M059J (cell line): ENCODE data around the gene CORO7. TPM values are rescaled to one million over a fixed set of nuclear protein-coding genes. Genes with fewer than 3 reads are reported as not detected.

Source experiments
- DNase-seq: peaks from one replicate; pipeline ENCODE4 v3.0.0-alpha.2; 2012; ENCODE audit warnings: low read depth
- total RNA-seq: library from RNA; depleted of rRNA; stranded (reverse); fragments of >200 nt; shearing (Covaris generic); gene quantifications from 2 replicates; pipeline ENCODE4 v1.2.3, GENCODE V29; 2014

The CORO7 gene
- total RNA-seq, 1 experiment from 2014 or later, result 13.1 TPM

DNA sequence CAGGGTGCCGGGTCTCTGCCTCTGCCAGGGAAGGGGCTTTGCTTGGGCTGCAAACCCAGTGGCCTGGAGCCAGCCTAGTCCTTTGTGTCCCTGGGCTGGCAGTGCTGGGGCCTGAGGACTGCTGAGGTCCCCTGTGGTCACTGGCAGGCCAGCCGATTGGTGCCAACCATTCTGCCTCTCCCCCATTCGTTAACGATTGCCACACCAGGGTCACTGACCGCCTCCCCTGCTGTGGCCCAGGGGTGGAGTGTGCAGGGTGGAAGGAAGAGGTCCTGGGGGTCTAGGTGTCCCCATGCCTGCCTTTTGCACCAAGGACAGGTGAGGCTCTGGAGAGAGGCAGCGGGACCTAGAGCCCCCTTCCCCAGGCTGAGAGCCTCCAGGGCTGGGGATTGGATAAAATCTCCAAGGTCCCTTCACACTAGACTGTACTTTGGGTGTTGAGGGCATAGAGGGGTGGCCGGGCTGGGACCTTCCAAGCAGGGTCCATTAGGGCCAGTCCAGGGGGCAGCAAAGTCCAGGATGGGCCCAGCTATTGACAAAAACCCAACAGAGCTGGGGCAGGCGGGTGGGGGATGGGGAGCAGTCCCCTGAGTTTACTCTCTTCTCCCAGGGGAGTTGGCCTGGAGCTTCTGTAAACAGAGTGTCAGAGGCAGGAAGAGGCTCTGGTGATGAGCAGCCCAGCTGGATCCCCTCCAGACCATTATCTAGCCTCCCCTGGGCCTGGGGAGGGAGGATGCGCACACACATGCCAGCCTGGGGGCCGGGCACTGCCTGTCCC, 43.6 kb downstream of the CORO7 start:
- DNase-seq, result peak; percentile 83

DNA sequence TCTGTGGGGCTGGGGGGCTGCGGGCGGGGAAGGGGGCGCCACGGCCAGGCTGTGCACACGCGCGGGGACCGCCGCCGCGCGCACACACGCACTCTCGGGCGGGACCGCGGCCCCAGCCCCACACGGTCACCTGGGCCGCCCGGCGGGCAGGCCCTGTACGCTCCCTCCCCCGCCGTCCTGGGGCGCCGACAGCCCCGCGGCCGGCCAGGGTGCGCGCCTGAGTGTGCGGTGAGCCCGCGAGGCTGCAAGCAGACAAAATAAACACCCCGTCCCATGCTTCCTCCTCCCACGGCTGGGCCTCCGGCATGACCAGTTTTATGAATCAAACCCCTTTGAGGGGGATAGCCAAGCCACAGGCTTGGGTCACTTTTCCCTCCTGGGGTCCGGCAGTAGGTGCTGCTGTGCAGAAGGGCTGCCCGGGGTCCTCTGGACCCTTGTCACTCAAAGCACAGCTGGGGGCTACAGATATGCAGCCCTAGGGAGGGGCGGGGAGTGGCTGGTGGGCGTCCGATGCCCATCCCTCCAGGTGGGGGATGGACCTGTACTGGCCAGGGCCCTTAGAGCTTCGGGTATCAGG, 44.3 kb downstream of the CORO7 start:
- DNase-seq, result peak; percentile 51

DNA sequence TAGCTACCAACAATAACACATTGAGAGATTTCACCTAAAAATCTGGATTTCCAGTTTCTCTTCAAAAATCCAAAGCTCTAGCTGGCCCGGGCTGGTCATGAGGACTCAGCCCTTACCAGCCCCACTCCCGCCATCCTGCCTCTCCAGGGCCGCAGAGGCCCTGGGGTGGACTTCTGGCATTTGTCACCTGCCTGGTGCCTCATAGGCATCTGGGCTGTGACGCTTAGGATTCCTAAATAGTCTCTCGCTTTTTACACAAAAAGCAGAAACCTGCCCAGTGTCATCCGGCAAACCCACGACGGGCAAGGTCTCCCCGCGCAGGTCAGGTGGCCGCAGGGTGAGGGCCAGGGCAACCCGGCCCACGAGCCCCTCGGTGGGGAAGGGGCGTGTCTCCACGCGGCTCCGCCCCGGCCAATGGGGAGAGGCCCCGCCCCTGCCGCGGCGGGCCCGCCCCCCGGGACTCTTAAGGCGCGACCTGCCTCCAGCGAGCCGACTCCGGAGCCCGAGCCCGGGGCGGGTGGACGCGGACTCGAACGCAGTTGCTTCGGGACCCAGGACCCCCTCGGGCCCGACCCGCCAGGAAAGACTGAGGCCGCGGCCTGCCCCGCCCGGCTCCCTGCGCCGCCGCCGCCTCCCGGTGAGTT, 44.9 kb downstream of the CORO7 start, which contains the start of gene VASN:
TSS of gene VASN (plus strand) at position 492 of the 644 bp plus-strand sequence. CDS start 9,030 bp downstream, outside the sequence.
- peak; percentile 73 for DNase-seq

DNA sequence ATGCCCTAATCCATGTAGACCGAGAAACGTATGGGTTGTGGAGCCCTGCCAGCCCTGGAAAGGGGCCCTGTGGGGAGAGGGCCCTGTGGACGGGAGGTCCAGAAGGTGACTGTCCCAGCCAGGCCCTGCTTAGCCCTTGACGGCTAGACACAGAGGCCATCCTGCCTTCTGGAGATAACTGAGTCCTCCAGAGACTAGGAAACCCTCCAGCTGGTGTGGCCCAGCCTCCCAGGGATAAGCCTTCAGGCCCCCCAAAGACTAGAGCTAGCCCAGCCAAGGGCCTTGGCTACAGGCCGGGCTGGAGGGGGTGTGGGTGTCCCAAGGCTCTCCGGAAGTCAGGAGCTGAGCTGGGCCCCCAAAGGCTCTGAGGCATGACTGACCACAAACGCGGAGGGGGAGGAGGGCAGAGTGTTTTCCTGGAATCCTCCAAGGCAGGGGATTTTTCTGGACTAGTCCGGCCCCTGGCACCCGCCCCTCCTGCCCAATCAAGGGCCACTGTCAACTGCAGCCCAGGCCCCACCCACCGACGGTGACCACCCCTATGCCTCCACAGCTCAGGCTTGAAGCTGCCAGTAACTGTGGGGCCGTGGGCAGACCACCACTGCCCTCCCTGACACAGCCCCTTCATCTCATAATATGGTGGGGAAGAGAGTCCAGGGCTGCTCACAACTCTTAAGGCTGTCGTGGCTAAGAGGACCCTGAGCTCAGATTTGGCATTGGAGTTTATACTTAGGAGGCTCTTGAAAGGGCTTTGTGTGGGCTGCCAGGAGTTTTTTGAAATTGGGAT, 45.6 kb downstream of the CORO7 start:
- peak; percentile 93 for DNase-seq

DNA sequence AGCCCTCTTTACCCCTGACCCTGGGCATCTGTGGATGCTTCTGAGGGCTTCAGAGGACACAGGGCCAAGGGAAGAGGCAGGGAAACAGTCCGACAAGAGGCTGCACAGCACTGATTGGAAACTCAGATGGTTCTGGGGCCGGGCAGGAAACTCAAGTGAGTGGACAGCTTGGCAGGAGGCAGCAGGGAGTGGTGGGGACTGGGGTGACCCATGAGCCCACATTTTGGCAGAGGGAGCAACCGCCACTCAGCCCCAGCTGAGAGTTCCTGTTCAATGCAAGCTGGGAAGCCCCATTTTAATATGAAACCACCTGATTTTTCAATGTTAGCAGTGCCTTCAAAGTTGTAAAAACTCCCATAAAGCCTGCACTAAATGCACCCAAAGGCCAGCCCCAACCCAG, 46.2 kb downstream of the CORO7 start:
- no peak for DNase-seq

DNA sequence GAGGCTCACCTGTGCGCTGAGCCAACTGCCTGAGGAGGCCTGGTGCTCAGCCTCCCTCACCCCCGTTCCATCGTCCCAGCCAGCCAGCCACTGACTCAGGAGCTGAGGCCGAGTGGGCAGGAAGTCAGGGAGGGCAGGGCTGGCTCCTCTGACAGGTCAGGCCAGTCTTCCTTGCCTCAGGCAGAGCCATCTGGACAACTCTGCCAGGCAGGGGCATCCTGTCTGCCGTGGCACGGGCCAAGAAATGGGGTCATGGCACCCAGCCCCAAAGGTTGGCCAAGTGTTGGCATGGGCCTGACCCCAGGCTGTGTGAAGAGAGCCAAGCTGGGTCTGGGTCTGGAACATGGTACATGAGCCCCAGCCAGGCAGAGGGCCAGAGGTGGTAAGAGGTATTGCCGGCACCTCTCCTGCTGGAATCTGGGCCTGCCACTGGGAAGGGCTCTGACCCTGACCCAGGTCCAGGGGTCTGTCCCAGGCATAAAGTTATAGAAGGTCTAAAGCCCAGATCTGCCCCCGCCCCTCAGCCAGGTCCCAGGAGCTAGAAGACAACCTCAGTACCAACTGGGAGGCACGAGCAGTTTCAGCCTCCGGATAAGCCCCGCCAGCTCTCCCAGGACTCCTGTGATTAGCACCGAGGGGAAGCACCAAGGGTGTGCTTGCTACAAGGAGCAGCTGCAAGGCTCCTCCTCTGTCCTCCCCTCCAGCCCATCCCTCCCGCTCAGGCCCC, 47.2 kb downstream of the CORO7 start:
- peak; percentile 89 for DNase-seq

DNA sequence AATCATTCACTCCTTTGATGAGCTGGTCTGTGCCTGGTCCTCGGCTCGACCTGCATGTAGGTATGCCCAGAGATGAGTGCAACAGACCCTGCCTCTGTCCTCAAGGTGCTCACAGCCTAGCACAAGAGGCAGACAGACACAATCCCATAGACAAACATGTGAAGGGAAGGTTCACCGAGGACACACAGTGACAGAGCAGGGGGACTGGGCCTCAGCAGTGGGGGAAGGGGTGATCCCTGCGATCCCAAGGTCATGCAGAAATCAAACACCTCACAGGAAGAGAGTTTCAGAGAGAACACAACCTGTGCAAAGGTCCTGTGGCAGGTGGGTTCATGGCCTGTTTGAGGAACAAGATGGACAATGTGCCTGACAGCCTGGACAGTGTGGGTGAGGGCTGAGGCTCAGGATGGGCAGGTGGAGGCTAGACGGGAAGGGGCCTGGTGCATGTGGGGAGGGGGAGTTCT, 49.0 kb downstream of the CORO7 start:
- no peak for DNase-seq

DNA sequence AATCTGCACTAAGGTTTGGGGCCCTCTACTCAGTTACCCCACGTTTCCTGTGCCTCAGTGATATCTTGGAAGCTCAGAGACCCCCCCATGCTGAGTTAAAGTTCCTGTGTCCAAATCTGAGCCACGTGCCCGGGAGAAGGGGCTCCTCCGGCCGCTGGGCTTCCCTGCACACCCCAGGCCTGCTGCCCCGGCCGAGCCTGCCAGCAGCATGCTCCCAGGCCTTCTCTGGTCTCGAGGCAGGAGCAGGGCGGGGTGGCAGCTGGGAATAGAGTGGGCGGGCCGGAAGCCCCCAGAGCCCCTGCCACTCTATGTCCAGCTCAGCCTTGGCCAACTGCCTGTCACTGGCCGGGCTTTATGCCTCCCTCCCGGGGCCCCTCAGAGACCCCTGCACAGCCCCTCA, 50.4 kb downstream of the CORO7 start:
- no peak for DNase-seq

DNA sequence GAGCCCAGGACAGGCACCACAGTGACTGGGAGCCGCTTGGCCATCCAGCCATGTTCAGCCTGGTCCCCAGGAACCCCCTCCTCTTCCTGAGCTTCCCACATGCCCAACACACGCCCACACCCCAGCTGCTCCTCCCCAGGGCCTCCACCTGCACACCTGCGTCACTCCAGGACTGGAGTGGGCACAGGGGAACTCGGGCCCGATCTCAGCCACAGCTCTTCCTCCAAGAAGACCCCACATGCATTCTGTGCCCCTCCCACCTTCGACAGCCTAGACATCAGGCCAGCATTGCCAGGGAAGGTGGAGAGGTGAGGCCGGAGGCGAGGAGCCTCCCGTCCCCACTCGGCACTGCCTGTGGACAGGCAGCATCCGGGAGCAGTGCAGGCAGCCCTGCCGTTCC, 50.8 kb downstream of the CORO7 start:
- no peak for DNase-seq

DNA sequence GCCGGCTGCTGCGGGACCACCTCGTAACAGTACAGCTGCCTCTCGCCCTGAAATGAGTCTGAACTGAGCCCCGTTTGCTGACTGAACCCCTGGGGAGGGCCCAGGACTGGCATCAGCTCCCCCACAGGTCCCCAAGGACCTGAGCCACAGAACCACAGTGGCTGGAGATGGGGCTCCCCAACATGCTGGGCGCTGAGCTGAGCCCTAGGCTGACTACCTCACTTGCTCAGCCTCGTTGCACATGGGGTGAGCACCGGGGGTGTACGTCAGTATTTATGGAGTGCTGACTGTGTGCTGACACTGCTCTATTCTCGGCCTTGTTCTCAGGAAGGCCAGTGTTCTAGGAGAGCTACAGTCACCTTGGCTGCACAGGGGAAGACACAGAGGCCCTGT, 51.4 kb downstream of the CORO7 start:
- no peak for DNase-seq

DNA sequence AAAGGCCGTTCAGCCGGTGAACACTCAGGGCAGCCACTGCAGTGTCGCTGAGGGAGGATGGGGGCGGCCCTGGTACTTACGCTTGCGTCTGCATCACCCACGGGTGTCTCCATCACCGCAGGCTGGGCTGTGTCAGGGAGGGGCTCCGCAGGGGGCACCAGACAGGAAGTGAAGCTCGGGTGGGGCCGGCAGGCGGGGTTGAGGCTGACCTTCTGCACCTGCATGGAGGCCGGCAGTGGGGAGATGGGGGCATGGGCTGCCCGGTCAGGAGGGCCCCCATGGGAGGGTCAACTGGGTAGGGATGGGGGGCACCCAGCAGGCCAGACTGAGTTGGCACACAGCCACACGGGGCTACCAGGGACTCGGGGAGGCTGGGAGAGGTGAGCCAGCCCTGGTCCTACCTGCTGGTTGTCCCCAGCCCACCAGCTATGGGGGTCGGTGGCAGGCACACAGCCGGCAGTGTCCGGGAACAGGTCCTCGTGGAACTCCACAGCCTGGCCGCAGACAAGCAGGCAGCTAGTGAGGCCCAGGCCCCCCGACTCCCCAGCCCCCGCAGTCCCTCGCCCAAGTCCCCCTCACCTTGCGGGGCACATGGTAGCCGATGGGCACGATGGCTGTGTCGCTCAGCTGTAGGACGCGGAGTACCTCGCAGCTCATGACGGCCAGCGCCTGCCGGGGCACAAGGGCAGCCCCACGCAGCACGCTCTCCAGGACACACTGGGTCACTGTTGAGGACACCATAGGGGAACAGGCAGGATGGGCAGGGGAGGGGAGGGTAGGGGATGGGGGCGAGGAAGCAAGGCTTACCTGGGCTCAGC, 52.0 kb downstream of the CORO7 start:
- no peak for DNase-seq

DNA sequence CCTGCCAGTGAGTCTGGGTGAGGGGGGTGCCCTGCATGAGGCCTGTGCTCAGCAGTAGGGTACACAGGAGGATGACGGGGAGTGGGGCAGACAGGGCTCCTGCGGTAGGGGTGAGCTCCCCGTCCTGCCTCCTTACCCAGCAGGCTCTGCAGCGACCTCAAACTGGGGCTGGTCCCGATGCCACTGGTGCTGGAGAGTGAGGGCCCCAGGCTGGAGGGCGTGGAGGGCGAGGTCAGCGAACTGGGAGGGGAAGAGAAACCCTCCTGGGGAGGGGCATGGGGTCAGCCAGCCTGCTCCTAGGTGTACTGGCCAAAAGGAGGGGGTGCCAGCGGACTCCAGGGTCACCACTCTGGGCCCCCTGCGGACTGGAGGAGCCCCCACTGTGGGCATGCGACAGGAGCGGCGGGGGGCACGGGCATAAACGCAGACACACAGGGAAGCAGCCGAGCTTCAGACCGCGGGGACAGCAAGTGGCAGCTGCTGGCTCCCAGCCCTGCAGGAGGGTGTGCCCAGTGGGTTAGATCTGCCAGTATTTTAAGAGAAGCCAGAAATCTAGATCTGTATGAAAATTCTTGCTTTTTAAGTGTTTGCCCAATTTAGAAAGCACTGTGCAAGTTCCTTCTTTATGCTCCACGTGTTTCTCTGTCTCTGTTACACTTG, 53.8 kb downstream of the CORO7 start:
- DNase-seq, result no peak

DNA sequence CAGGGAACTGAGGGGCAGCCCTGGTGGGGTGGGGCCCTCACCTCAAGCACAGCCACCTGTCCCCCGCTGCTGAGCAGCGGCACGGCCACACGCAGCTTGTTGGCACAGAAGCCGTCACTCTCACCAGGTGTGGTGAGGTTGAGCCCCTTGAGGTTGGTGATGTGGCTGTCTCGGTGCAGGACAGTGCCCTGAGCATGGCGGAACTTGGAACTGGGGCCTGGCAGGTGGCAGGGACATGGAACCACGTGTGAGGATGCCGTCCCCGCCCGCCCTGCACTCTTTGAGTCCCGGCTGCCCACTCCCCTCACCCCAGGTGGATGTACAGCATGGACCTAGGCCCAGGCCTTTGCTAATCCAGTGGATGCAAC, 54.5 kb downstream of the CORO7 start:
- DNase-seq, result no peak

DNA sequence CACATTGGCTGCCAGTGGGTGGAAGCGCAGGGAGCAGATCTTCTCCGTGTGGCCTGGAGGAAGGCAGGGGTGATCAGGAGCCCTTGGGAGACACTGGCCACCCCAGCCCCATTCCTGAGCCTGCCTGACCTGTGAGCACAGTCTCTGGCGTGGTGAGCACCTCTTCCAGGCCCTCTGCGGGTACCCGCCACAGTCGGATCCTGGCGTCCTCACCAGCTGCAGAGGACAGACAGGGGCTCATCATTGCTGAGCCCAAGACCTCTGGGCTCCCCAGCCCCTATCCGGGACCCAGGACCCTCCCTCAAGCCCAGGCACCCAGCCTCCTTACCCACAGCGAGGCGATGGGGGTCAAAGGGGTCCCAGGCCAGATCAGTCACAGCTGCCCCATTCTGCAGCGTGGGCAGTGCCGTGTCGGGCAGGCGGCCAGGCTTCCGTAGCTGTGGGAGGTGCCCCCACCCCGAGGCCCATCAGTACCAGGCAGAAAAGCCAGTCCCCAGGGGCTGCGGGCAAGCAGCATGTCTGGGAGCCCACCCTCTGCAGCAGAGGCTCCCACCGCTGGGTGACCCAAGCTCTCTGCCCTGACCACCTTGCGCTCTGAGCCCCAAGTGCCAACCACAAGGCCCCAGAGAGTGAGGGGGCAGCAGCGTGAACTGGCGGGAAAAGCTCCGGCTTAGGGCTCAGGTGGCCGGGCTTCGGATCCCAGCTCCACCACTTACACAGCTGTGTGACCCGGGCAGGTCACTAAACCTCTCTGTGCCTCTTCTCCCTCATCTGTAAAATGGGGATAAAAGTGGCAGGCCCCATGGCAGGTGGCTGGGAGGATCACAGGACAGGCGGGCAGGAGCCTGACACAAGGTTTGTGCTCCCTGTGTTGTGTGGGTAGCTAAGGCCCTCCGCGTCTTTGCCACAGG, 55.1 kb downstream of the CORO7 start:
- no peak for DNase-seq

DNA sequence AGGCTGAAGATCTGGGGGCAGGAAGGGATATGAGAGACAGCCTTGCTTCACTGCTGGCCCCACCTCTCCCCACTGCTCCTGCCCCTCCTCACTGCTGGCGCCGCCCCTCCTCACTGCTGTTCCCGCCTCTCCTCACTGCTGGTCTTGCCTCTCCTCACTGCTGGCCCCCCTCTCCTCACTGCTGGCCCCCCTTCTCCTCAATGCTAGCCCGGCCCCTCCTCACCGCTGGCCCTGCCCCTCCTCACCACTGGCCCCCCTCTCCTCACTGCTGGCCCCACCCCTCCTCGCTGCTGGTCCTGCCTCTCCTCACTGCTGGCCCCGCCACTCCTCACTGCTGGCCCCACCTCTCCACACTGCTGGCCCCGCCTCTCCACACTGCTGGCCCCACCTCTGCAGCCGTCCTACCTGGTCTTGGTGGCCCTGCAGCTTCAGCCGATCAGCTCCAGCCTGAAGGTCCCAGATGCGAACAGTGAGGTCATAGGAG, 55.8 kb downstream of the CORO7 start:
- no peak for DNase-seq

DNA sequence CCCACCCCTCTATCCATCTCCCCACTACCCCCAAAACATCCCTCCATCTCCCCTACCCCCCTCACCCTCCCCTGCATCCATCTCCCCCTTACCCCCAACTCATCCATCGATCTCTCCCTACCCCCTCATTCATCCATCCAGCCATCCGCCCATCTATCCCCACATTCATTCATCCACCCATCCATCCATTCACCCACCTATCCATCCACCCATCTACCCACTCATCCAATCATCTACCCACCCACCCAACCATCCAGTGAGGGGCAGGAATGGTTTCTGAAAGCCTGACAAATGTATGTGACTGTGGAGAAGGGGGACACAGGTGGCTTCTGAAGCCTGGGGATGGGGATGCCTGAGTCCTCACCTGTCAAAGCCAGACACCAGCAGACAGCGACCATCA, 56.5 kb downstream of the CORO7 start:
- DNase-seq, result no peak

DNA sequence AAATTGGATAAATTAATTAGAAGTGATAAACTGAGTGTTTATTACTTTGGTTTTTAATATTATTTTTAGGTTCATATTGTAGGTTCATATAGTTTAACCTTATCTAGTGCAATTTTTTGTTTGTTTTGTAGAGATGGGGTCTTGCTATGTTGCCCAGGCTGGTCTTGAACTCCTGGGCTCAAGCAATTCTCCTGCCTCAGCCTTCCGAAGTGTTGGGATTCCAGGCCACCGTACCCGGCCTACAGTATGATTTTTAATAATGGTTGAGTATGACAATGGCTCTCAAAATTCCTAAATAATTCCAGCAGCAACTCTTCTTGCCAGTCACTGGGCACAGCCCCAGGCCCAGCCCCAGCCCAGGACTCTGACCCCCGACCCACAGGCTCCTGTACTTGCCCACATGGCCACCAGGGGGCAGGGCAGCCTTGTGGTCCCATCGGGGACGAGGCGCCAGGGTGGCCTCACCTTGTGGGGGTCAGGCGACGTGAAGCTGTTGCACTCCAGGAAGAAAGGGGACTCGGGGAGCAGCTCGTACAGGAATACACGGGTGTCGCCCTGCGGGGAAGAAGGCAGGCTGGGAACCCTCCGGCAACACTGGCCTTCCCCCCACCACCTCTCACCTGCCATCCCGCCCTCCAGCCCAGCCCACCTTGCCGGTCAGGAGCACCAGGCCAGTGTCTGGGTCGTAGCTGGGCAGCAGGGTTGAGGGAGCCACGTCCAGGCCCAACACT, 57.4 kb downstream of the CORO7 start:
- DNase-seq, result peak; percentile 34

DNA sequence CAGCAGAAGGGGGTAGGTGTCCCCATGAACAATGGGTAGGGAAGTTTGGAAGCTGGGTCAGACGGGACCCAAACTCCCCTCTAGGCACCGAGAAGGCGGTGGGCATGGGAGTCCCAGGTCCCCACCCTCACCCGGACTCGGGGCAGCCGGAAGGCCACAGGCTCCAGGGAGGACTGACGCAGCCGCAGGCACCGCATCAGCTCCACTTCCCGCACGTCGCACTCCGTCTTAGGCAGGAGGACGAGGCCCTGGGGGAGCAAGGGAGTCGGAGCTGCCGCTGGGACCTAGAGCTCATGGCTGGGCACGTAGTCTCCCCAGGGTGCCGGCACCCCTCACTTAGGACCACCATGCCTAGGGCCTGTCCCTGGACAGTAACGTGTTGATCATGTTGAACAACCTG, 58.2 kb downstream of the CORO7 start:
- DNase-seq, result no peak
